HG02970 (cell line): Measurements from ENCODE around the gene CHMP6.
"Not testable (repeated sequence)": the region's sequence is repeated elsewhere in the genome, so short reads cannot be mapped to it uniquely, and the experiment has no call there.

ENCODE experiments used
- ATAC-seq: cut with Tn5 transposase; IDR thresholded peaks from one replicate; pipeline ENCODE4 v1.9.1; 2021; ENCODE audit warnings: mild to moderate bottlenecking, moderate library complexity, moderate number of reproducible peaks; ENCODE audit not compliant: unreplicated experiment, low FRiP score

The CHMP6 gene

DNA sequence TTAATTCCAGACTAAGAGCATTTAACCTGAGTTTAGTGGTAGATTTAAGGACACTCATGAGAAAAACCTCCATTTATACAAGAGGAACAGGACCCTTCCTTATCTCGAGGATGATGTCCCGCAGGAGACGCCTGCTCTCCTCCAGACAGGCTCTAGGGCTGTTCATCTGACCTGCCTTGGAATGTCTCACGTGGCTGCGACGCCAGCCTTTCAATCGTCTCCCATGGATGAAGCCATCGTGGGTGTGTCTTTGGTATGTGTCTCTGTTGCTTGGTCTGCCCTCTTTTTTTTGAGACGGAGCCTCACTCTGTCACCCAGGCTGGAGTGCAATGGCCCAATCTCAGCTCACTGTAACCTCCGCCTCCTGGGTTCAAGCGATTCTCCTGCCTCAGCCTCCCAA is 16.5 kb downstream of the CHMP6 start:
- no peak for ATAC-seq

DNA sequence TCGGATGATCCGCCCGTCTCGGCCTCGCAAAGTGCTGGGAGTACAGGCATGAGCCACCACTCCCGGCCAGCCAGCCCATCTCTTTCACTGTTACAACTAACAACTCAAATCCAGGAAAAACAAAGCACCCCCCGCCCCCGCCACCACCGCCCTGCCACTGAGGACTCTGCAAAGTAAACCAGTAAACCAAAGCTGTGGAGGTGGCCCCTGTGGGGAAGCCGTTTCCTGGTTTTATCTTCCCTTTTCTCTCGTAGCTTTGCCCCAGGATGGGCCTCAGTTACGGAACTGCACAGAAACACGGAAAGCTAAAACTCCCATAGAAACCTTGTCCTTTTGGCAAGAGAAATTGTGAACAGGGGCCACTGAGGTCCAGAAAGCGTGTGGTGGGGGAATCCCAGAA is 17.5 kb downstream of the CHMP6 start:
- ATAC-seq, result no peak

- ATAC-seq, result no peak
Measured at GRCh38 chr17:81010935-81011334, 19.3 kb downstream of the CHMP6 start.

GRCh38 chr17:81011951-81012350 is 20.3 kb downstream of the CHMP6 start:
- no peak for ATAC-seq

GRCh38 chr17:81012574-81013447 is 21.2 kb downstream of the CHMP6 start:
- ATAC-seq, result no peak

- ATAC-seq, result no peak
Measured at GRCh38 chr17:81013642-81014041, 22.0 kb downstream of the CHMP6 start.

DNA sequence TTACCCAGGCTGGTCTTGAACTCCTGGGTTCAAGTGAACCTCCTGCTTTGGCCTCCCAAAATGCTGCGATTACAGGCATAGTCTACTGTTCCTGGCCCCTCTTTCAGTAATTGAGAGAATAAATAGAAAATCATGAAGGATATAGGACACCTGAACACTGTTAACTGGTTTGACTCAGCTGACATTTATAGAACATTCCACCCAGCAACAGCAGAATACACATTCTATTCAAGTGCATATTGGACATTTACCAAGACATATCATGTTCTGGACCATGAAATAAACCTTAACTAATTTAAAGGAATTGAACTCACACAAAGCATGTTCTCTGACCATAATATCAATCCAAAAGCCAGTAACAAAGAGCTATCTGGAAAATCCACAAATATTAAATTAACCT is 23.5 kb downstream of the CHMP6 start:
- ATAC-seq, result no peak

GRCh38 chr17:81016575-81016974 is 24.9 kb downstream of the CHMP6 start:
- no peak for ATAC-seq

DNA sequence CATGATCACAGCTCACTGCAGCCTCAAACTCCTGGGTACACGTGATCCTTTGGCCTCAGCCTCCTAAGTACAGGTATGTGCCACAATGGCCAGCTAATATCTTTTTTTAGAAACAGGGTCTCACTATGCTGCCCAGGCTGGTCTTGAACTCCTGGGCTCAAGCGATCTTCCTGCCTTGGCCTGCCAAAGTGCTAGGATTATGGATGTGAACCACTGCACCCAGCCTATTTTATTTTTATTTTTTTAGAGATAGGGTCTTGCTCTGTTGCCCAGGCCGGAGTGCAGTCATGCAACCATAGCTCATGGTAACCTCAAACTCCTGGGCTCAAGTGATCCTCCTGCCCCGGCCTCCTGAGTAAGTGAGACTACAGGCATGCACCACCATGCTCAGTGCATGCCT is 25.7 kb downstream of the CHMP6 start:
- ATAC-seq, result not testable (repeated sequence)

DNA sequence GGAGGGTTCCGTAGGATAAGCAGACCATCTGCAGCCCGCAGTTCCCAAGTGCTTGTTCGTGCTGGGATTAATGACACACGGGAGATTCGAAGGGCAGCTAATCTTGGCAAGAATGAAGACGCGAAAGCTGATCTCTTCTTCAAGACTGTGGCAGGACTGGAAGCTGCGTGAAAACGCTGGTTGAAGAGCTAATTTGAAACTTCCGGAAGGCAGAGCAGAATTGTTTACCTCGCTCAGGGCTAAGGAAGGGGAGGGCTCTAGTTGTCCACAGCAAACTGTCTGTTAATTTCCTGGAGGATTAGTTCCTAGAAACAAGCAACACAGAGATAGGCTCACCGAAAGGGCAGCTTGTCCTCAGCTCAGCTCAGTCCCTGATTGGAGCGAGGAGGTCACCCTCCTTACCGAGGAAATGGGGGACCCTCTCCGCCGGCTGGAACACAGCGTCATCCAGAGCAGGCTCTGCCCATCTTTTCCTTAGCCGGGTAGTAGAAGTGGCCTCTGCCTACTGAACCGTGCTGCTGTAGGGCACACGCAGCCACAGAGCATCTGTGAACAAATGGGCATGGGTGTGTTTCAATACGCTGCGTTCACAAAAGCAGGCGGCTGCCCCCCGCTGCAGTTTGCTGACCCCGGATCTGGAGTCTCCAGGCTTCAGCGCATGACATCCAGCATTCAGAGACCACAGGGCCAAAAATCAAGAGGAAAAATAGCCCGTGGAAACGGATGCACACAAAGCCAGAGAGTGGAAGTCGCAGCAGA is 26.6 kb downstream of the CHMP6 start:
- no peak for ATAC-seq

GRCh38 chr17:81019563-81020442 is 28.2 kb downstream of the CHMP6 start:
- ATAC-seq, result no peak

DNA sequence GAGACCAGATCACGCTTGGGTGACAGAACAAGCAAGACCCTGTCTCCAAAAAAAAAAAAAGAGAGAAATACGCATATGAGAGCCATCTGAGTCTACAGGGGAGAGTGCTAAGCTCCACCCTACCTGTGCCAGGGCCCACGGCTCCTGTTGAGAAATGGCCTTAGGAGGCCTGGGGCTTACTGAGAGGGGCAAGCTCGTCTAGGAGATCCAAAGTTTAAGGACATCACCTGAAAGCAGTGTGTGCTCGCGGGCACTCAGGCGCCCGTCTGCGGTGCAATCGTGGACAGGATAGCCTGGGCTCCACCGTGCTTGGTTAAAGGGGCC is 28.8 kb downstream of the CHMP6 start:
- no peak for ATAC-seq

DNA sequence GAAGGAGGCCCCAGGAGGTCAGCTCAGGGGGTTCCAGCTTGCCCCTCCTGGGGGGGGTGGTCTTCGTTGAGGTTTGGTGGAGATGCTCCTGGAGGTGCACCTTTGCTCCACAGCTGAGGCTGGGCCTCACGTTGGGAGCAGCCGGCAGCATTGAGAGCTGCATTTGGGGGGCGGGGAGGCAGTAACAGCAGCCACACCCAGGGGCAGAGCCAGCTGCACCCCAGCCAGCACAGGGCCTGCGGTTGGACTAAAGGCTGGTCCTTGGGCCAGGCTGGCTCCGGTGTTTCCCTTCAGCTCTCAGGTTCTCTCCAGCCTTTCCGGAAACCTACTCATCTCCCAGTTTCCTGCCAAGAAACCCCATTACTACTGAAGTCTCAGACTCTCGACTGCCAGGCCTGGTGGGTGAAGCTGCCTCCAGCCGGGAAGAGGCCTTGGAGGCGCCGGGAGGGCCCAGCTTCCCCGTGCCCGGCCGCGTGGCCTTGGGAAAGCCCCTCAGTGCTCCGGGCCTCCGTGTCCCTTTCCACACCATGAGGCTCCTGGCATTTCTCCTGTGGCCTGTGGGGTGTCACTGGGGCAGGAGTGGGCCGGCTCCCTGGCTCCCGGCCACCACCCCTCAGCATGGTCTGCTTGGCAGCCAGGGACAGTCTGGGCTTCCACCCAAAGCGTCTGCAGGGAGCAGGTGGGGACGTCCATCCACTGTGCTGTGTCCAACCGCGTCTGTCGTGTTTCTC is 29.3 kb downstream of the CHMP6 start:
- ATAC-seq, result no peak

DNA sequence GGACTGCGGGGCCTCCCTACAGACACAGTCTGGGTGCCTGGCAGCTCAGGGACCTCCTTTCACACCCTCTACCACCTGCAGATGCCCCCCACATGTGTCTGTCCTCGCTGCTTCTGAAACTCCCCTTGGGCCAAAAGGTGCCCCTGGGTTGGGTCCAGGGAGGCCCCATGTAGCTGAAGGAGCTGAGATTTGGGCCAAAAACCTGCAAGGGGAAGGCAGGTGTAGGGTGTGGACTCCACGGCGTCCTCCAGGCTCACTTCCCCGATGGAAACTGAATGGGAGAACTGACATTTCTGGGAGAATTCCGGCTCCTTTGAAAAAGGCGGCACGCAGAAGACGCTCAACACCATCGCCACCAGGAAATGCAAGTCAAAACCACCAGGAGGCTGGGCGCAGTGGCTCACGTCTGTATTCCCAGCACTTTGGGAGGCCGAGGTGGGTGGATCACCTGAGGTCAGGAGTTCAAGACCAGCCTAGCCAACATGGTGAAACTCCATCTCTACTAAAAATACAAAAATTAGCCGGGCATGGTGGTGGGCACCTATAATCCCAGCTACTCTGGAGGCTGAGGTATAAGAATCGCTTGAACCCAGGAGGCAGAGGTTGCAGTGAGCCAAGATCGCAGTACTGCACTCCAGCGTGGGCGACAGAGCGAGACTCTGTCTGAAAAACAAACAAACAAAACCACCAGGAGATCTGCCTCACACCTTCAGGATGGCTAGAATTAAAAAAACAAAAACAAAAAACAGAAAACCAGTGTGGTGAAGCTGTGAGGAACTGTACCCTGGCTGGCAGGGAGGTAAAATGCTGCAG is 30.1 kb downstream of the CHMP6 start:
- ATAC-seq, result no peak

DNA sequence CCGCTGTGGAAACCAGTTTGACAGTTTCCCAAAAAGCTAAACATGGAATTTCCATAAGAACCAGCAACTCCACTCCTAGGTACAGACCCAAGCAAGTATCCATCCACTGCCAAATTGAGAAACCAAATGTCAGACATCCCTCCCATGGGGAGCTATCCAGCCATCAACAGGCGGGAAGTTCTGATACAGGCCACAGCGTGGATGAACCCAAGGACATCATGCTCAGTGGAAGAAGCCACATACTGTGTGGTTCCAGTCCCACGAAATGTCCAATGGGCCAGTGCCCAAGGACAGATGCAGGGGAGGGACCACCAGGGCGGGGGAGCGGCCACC is 30.7 kb downstream of the CHMP6 start:
- no peak for ATAC-seq

DNA sequence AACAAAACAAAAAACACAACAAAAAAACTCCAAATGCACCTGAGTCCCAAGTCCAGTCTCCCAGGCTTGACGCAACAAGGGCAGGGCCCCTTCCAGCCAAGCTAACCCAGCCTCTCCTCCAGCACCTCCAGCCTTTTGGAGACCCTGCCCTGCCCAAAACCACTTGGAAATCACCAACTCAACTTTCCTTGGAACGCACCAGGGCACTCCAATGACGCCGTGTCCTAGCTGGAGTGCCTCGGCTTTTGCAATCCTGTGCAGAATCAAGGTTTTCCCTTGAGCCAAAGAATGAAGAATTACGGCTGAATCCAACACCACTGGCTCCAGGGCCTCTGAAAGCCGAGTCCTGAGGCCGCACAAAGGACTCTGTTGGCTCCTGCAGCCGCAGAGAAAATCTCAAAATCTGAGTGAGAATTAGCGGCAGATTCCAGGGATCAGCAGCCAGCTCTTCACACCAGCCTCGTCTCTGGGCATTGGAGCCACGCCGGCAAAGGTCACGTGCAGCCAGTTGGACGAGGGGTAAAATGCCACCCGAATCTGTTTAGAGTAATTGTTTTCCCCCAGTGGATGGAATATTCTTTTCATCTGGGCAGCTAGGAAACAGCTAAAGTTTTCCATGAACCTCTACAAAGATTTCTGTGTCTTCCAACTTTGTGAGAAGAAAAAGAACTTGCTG is 33.6 kb downstream of the CHMP6 start:
- no peak for ATAC-seq

DNA sequence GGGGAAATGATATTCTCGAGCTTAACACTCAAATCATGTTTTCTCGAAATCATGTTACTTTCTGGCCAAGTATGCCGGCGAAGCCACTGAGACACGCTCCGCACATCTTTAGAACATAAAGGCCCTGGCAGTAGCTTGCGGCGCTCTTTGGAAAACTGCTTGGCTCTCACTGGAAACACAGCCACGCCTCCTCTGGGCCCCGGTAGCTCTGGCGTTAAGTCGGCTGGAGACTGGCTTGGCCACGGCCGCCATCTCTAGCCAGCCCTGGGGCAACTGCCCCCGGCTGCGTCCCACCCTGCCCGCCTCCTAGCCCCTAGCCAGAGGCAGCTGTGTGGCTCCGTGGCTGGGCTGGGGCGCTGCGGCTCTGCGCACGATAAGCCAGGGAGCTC is 34.1 kb downstream of the CHMP6 start:
- no peak for ATAC-seq

DNA sequence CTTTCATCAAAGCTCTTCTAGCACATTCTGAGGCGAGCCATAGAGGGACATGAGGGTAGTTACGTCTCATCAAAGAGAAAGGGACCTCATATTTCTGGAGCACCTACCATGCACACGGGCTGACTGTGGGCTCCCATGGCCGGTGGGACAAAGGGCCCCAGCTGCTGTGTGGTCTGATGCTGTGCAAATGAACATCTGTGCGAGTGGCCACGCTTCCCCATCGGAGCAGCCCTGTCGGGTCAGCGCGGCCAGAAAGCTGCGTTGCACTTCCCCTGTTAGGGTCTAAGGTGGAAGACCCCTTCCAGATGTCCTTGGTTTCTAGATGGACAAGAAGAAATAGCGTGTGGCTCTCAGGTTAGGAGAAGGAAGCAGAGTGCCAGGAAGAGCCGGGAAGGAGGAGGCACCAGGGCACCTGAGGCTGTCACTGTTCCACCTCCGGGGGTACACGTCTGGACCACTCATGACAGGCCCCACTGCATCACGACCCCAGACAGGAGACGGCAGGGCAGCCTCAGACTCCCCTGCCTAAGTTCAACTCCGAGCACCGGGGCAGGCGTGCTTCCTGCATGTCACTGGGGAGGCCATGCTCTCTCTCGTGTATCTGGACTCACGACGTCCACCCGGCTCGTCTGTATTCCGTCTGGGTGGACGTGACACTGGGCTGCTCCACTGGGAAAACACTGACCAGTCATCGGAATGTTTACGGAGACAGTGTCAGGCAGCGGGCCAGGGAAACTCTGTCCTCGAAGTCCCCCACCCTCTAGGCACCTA is 34.8 kb downstream of the CHMP6 start:
- ATAC-seq, result no peak
